ENCODE results near the gene HMGA1.

DNA sequence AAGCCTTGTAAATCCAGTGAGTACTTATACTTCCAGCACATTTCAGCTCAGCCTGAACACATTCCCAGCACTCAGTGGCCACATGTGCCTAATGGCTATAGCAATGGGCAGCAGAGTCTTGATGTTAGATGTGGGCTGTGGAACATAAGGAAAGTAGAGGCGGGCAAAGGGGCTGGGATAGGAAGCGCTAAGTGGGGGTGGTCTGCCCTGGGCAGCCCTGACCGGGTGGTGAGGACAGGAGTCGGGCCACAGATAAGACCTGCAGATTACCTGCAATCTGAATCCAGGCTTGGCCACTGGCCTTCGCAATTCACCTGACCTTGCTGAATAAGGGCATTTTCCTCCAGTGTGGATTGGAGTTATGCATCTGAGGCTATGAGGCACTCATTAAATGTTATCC, 11.1 kb upstream of the HMGA1 start:
- TF ChIP-seq, protein P1, sequence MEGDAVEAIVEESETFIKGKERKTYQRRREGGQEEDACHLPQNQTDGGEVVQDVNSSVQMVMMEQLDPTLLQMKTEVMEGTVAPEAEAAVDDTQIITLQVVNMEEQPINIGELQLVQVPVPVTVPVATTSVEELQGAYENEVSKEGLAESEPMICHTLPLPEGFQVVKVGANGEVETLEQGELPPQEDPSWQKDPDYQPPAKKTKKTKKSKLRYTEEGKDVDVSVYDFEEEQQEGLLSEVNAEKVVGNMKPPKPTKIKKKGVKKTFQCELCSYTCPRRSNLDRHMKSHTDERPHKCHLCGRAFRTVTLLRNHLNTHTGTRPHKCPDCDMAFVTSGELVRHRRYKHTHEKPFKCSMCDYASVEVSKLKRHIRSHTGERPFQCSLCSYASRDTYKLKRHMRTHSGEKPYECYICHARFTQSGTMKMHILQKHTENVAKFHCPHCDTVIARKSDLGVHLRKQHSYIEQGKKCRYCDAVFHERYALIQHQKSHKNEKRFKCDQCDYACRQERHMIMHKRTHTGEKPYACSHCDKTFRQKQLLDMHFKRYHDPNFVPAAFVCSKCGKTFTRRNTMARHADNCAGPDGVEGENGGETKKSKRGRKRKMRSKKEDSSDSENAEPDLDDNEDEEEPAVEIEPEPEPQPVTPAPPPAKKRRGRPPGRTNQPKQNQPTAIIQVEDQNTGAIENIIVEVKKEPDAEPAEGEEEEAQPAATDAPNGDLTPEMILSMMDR (IDR thresholded peaks at IDR 0.05): no peak
- TF ChIP-seq ETV6 (CRISPR knock-in tag; IDR thresholded peaks at IDR 0.05): no peak
- no peak for TF ChIP-seq ATF3 (CRISPR knock-in tag; conservative IDR thresholded peaks at IDR 0.05)
- no peak for TF ChIP-seq ZNF121 (CRISPR knock-in tag; IDR thresholded peaks at IDR 0.05)
- no peak for TF ChIP-seq NFE2L1 (CRISPR knock-in tag; IDR thresholded peaks at IDR 0.05)
- no peak for TF ChIP-seq FOXK1 (CRISPR knock-in tag; IDR thresholded peaks at IDR 0.05)

Measured in WTC11 (cell line).